Lung (tissue), 12 donors: ENCODE data around the gene MFSD2A. TPM values are rescaled to one million over a fixed set of nuclear protein-coding genes. Genes with fewer than 3 reads are reported as not detected.
A peak's percentile ranks its signal among the peaks of the same experiment; 100 is the strongest.

ENCODE experiments used
- ATAC-seq: fragments of 200-7000 bp; cut with Tn5 transposase; one replicate; pipeline ENCODE4 v1.9.1; 2020; ENCODE audit warnings: moderate number of reproducible peaks; ENCODE audit not compliant: insufficient read depth, low FRiP score
- DNase-seq, 3 donors: peaks; one replicate each; pipeline ENCODE4 v3.0.0-alpha.2; 2013 to 2017
- H3K27ac ChIP-seq, 2 donors: one replicate each; pipeline ENCODE4 v1.5.1; 2013; ENCODE audit warnings: mild to moderate bottlenecking in 2 of 2, moderate library complexity in 2 of 2, control low read depth in 1 of 2, inconsistent platforms in 1 of 2, low read depth in 1 of 2, low read length in 1 of 2
- H3K27me3 ChIP-seq, 3 donors: one replicate each; pipeline ENCODE4 v1.5.1; 2013; ENCODE audit warnings: low read length in 2 of 3; ENCODE audit not compliant: control insufficient read depth in 3 of 3, insufficient read depth in 3 of 3
- H3K36me3 ChIP-seq, 4 donors: one replicate each; pipeline ENCODE4 v1.5.1; 2013; ENCODE audit warnings: low read length in 4 of 4, mild to moderate bottlenecking in 1 of 4, moderate library complexity in 1 of 4; ENCODE audit not compliant: control insufficient read depth in 4 of 4, insufficient read depth in 4 of 4
- H3K4me1 ChIP-seq, 5 donors: one replicate each; pipeline ENCODE4 v1.5.1; 2013; ENCODE audit warnings: low read length in 5 of 5, mild to moderate bottlenecking in 2 of 5, moderate library complexity in 1 of 5; ENCODE audit not compliant: control insufficient read depth in 5 of 5, insufficient read depth in 5 of 5
- H3K4me3 ChIP-seq: one replicate; pipeline ENCODE4 v1.5.1; 2013; ENCODE audit warnings: mild to moderate bottlenecking, control low read depth, moderate library complexity
- H3K9ac ChIP-seq, 2 donors: one replicate each; pipeline ENCODE4 v1.5.1; 2013; ENCODE audit warnings: low read length in 2 of 2, control low read depth in 1 of 2; ENCODE audit not compliant: insufficient read depth in 1 of 2
- H3K9me3 ChIP-seq, 4 donors: one replicate each; pipeline ENCODE4 v1.5.1; 2013; ENCODE audit warnings: low read length in 3 of 4, mild to moderate bottlenecking in 1 of 4, moderate library complexity in 1 of 4; ENCODE audit not compliant: control insufficient read depth in 4 of 4, insufficient read depth in 3 of 4
- CTCF ChIP-seq: IDR thresholded peaks from 2 replicates; pipeline ENCODE4 v1.5.1; 2012; ENCODE audit warnings: mild to moderate bottlenecking; ENCODE audit errors: control extremely low read depth, extremely low read depth
- WGBS, 2 donors: extraction: QIAGEN DNeasy Blood & Tissue Kit; methylation state at CpG; one replicate each; pipeline ENCODE4 v1.1.7; 2013; 5-methylcytosine and 5-hydroxymethylcytosine counted together
- polyA plus RNA-seq, 2 donors: library from polyadenylated mRNA; stranded (reverse); fragments of 200-250 nt; gene quantifications; one replicate each; pipeline ENCODE4 v1.2.1, GENCODE V29; 2013
- total RNA-seq, 2 donors: library from RNA; depleted of rRNA in 1 of 2; stranded (reverse); fragments of >200 nt in 1 of 2; gene quantifications; one replicate each; pipeline ENCODE4 v1.2.1, GENCODE V29; 2014 to 2021
- donor health status: control.
- donor health status: control.
- donor health status: Bipolar disorder and iron deficiency.
- donor health status: healthy.
- donor health status: DM: yes; HTN: yes; CAD: no.

The MFSD2A gene
- total and polyA plus RNA-seq, 4 donors, result 57.2 to 149 (median 121) TPM

GRCh38 chr1:39952359-39953110, 2.4 kb upstream of the MFSD2A start:
- peak; percentile 61 to 86 (median 69) for DNase-seq
- Histone ChIP-seq H3K27me3 (peaks cover 0 to 7% (median 0%) of the 10 kb centered on the region in 3 donors), H3K27ac (peak overlapping the region in 1 of 2 donors; percentile 58), H3K9me3 (no peaks in the 10 kb centered on the region), H3K4me1 (peaks cover 0 to 13% (median 4%) of the 10 kb centered on the region in 5 donors), H3K36me3 (peaks cover 0 to 2% (median 0%) of the 10 kb centered on the region in 4 donors), H3K4me3 (no peak overlapping the region), H3K9ac (no peak overlapping the region)
- TF ChIP-seq CTCF, result no peak
- 83 to 89% methylated on average over 8 of the region's 8 CpGs for WGBS, 2 donors
- ATAC-seq, result no peak

- H3K4me1 ChIP-seq, result peaks cover 0 to 13% (median 4%) of the 10 kb centered on the region in 5 donors
- H3K4me3 ChIP-seq, result no peak overlapping the region
- H3K9ac ChIP-seq, result no peak overlapping the region
- WGBS, 2 donors, result 30 to 38% methylated on average over 17 of the region's 17 CpGs
- H3K27ac ChIP-seq, result peak overlapping the region in 1 of 2 donors; percentile 79
- H3K36me3 ChIP-seq, result peaks cover 0 to 2% (median 0%) of the 10 kb centered on the region in 4 donors
- H3K9me3 ChIP-seq, result no peaks in the 10 kb centered on the region
- DNase-seq (no peak), ATAC-seq (peak; percentile 7)
- H3K27me3 ChIP-seq, result peaks cover 0 to 7% (median 0%) of the 10 kb centered on the region in 3 donors
- TF ChIP-seq CTCF, result no peak
Observed at GRCh38 chr1:39954324-39954869, 548 bp upstream of the MFSD2A start.

- peak overlapping the region; percentile 40 for H3K4me3 ChIP-seq
- ATAC-seq (no peak), DNase-seq (peak in 1 of 3 donors; percentile 24)
- H3K27ac ChIP-seq, result peak overlapping the region in 1 of 2 donors; percentile 76
- peaks cover 0 to 14% (median 6%) of the 10 kb centered on the region in 5 donors for H3K4me1 ChIP-seq
- 11 to 18% methylated on average over 34 to 36 of the region's 36 CpGs for WGBS, 2 donors
- peak overlapping the region in 1 of 2 donors; percentile 37 for H3K9ac ChIP-seq
- peaks cover 0 to 7% (median 0%) of the 10 kb centered on the region in 3 donors for H3K27me3 ChIP-seq
- peaks cover 0 to 2% (median 0%) of the 10 kb centered on the region in 4 donors for H3K36me3 ChIP-seq
- no peak for TF ChIP-seq CTCF
- H3K9me3 ChIP-seq, result no peaks in the 10 kb centered on the region
Observed at GRCh38 chr1:39955547-39956539, 898 bp downstream of the MFSD2A start.
